OCI-LY1 (cell line): ENCODE measurements around the gene OLFM2.
"Not testable (repeated sequence)": the region's sequence is repeated elsewhere in the genome, so short reads cannot be mapped to it uniquely, and the experiment has no call there.

Experiments
- H2AFZ ChIP-seq: fragments of 200-600 bp; sonication (generic), shearing (Covaris generic); 2 replicates; pipeline ENCODE4 v1.6.0; 2014; ENCODE audit warnings: antibody characterized with exemption, mild to moderate bottlenecking, low read length
- H3F3A ChIP-seq: fragments of 200-600 bp; sonication (generic), shearing (Covaris generic); 2 replicates; pipeline ENCODE4 v1.6.0; 2014; ENCODE audit warnings: mild to moderate bottlenecking, antibody characterized with exemption, low read length, moderate library complexity; ENCODE audit not compliant: insufficient read depth
- H3K27ac ChIP-seq: fragments of 200-600 bp; sonication (generic); 2 replicates; pipeline ENCODE4 v1.5.1; 2014; ENCODE audit warnings: low read length, mixed run types, mild to moderate bottlenecking, low read depth; ENCODE audit not compliant: poor library complexity, severe bottlenecking
- H3K27me3 ChIP-seq: fragments of 200-600 bp; sonication (generic); 2 replicates; pipeline ENCODE4 v1.6.0; 2014; ENCODE audit warnings: antibody characterized with exemption, mild to moderate bottlenecking, low read length, moderate library complexity; ENCODE audit not compliant: insufficient read depth
- H3K36me3 ChIP-seq: fragments of 200-600 bp; sonication (generic); 2 replicates; pipeline ENCODE4 v1.6.1; 2014; ENCODE audit warnings: mild to moderate bottlenecking, antibody characterized with exemption, low read length, moderate library complexity, mixed read lengths; ENCODE audit not compliant: insufficient read depth
- H3K4me1 ChIP-seq: fragments of 200-600 bp; sonication (generic); 2 replicates; pipeline ENCODE4 v1.5.1; 2014; ENCODE audit warnings: mild to moderate bottlenecking, low read length, moderate library complexity; ENCODE audit not compliant: insufficient read depth, severe bottlenecking
- H3K4me2 ChIP-seq: fragments of 200-600 bp; sonication (generic), shearing (Covaris generic); 2 replicates; pipeline ENCODE4 v1.6.1; 2014; ENCODE audit warnings: low read length
- H3K4me3 ChIP-seq: fragments of 200-600 bp; sonication (generic); 2 replicates; pipeline ENCODE4 v1.5.1; 2014; ENCODE audit warnings: low read length, low read depth, mild to moderate bottlenecking, mixed read lengths; ENCODE audit not compliant: poor library complexity, severe bottlenecking
- H3K79me2 ChIP-seq: fragments of 200-600 bp; shearing (Covaris generic); 2 replicates; pipeline ENCODE4 v1.6.1; 2016; ENCODE audit warnings: mixed run types, low read length, mixed read lengths; ENCODE audit not compliant: insufficient read depth
- H3K9ac ChIP-seq: fragments of 200-600 bp; sonication (generic), shearing (Covaris generic); 2 replicates; pipeline ENCODE4 v1.6.1; 2014; ENCODE audit warnings: mild to moderate bottlenecking, low read length, mixed read lengths
- H3K9me2 ChIP-seq: fragments of 200-600 bp; sonication (generic), shearing (Covaris generic); 2 replicates; pipeline ENCODE4 v1.6.1; 2014; ENCODE audit warnings: low read depth, mild to moderate bottlenecking, low read length, mixed read lengths
- H3K9me3 ChIP-seq: fragments of 200-600 bp; shearing (Covaris generic); 2 replicates; pipeline ENCODE4 v1.6.1; 2014; ENCODE audit warnings: low read length, mixed read lengths
- H4K20me1 ChIP-seq: fragments of 200-600 bp; sonication (generic), shearing (Covaris generic); 2 replicates; pipeline ENCODE4 v1.6.0; 2016; ENCODE audit warnings: mild to moderate bottlenecking, low read length; ENCODE audit not compliant: insufficient read depth
- CTCF ChIP-seq: fragments of 200-600 bp; sonication (generic), shearing (Covaris generic); IDR thresholded peaks from 2 replicates; pipeline ENCODE4 v1.5.1; 2017; ENCODE audit warnings: mild to moderate bottlenecking, antibody characterized with exemption, low read length, moderate library complexity, mixed read lengths
- EZH2 ChIP-seq: fragments of 200-600 bp; sonication (generic), shearing (Covaris generic); IDR thresholded peaks from 2 replicates; pipeline ENCODE4 v1.8.0; 2017; ENCODE audit warnings: borderline replicate concordance, mixed run types, mild to moderate bottlenecking, antibody characterized with exemption, low read length, moderate library complexity, mixed read lengths

The OLFM2 gene

GRCh38 chr19:9931629-9932028 is 4.7 kb downstream of the OLFM2 start:
- Histone ChIP-seq H3K36me3 (no peaks in the 10 kb centered on the region), H4K20me1 (no peaks in the 10 kb centered on the region), H3K9me3 (no peaks in the 10 kb centered on the region), H2AFZ (no peak overlapping the region), H3K4me1 (no peaks in the 10 kb centered on the region), H3K79me2 (no peaks in the 10 kb centered on the region), H3K27ac (no peak overlapping the region), H3K27me3 (no peaks in the 10 kb centered on the region), H3F3A (no peaks in the 10 kb centered on the region), H3K4me2 (no peak overlapping the region), H3K9me2 (no peaks in the 10 kb centered on the region), H3K4me3 (no peak overlapping the region), H3K9ac (no peak overlapping the region)
- TF ChIP-seq EZH2 (no peak), CTCF (no peak)

- Histone ChIP-seq H3K9me2 (no peaks in the 10 kb centered on the region), H2AFZ (no peak overlapping the region), H3K79me2 (no peaks in the 10 kb centered on the region), H3K4me2 (no peak overlapping the region), H3K27me3 (no peaks in the 10 kb centered on the region; the same call in 1 of the 2 replicates), H3K4me3 (no peak overlapping the region), H3K9me3 (no peaks in the 10 kb centered on the region), H3F3A (no peaks in the 10 kb centered on the region), H3K4me1 (no peaks in the 10 kb centered on the region), H3K27ac (no peak overlapping the region), H4K20me1 (no peaks in the 10 kb centered on the region), H3K36me3 (no peaks in the 10 kb centered on the region), H3K9ac (no peak overlapping the region)
- no peak for TF ChIP-seq CTCF
- TF ChIP-seq EZH2 = no peak
Observed at GRCh38 chr19:9923440-9923839, 12.9 kb downstream of the OLFM2 start.

- H3F3A ChIP-seq, H3K27ac ChIP-seq, H3K27me3 ChIP-seq, H3K9me3 ChIP-seq, H3K4me2 ChIP-seq, H2AFZ ChIP-seq, H3K9me2 ChIP-seq, H3K79me2 ChIP-seq, H3K4me3 ChIP-seq, H3K9ac ChIP-seq, H3K36me3 ChIP-seq, H4K20me1 ChIP-seq, H3K4me1 ChIP-seq: not testable (repeated sequence)
Observed at GRCh38 chr19:9922782-9923379, 13.4 kb downstream of the OLFM2 start.

GRCh38 chr19:9917321-9917720 is 19.0 kb downstream of the OLFM2 start:
- Histone ChIP-seq H3K4me1 (peaks cover 9% of the 10 kb centered on the region), H3K4me2 (no peak overlapping the region), H3K9ac (no peak overlapping the region), H4K20me1 (no peaks in the 10 kb centered on the region), H3K27me3 (no peaks in the 10 kb centered on the region; the same call in 1 of the 2 replicates), H3K9me3 (no peaks in the 10 kb centered on the region), H2AFZ (no peak overlapping the region), H3K9me2 (no peaks in the 10 kb centered on the region), H3K79me2 (no peaks in the 10 kb centered on the region), H3K36me3 (no peaks in the 10 kb centered on the region), H3K4me3 (no peak overlapping the region), H3K27ac (no peak overlapping the region), H3F3A (no peaks in the 10 kb centered on the region)
- TF ChIP-seq CTCF (no peak), EZH2 (no peak)
